CD4-positive, alpha-beta T cell treated with Interleukin-15 for 4 hours (primary cell): ENCODE data around the gene CMTR2.
A peak's percentile ranks its signal among the peaks of the same experiment; 100 is the strongest.
"Not testable (repeated sequence)": the region's sequence is repeated elsewhere in the genome, so short reads cannot be mapped to it uniquely, and the experiment has no call there.

Experiments
- DNase-seq: peaks from one replicate; pipeline ENCODE4 v3.0.0-alpha.2; 2020; ENCODE audit warnings: low spot score

CMTR2 gene

GRCh38 chr16:71288890-71289731 lies at the start of gene CMTR2:
CMTR2 (minus strand) TSS chr16:71289402; CDS start chr16:71285920, 3,482 bp downstream.
- peak; percentile 88 for DNase-seq

- no peak for DNase-seq
Observed at GRCh38 chr16:71338632-71339031, 49.4 kb upstream of the CMTR2 start.

- no peak for DNase-seq
Observed at GRCh38 chr16:71338193-71338592, 49.0 kb upstream of the CMTR2 start.

GRCh38 chr16:71337631-71338030 lies 48.4 kb upstream of the CMTR2 start:
- no peak for DNase-seq

GRCh38 chr16:71328151-71328550 lies 38.9 kb upstream of the CMTR2 start:
- no peak for DNase-seq

- no peak for DNase-seq
Observed at GRCh38 chr16:71327720-71328119, 38.5 kb upstream of the CMTR2 start.

- no peak for DNase-seq
Observed at GRCh38 chr16:71319999-71320398, 30.8 kb upstream of the CMTR2 start.

GRCh38 chr16:71315269-71315668 lies 26.1 kb upstream of the CMTR2 start:
- DNase-seq, result no peak

GRCh38 chr16:71313591-71313990 lies 24.4 kb upstream of the CMTR2 start:
- DNase-seq, result not testable (repeated sequence)

GRCh38 chr16:71311553-71312158 lies 22.5 kb upstream of the CMTR2 start:
- DNase-seq, result peak; percentile 18

- no peak for DNase-seq
Observed at GRCh38 chr16:71303938-71304337, 14.7 kb upstream of the CMTR2 start.

- DNase-seq, result no peak
Observed at GRCh38 chr16:71297341-71297634, 8.1 kb upstream of the CMTR2 start.

GRCh38 chr16:71296584-71297340 lies 7.6 kb upstream of the CMTR2 start:
- no peak for DNase-seq

GRCh38 chr16:71295950-71296349 lies 6.7 kb upstream of the CMTR2 start:
- no peak for DNase-seq

- no peak for DNase-seq
Observed at GRCh38 chr16:71293919-71294318, 4.7 kb upstream of the CMTR2 start.

GRCh38 chr16:71292095-71292494 lies 2.9 kb upstream of the CMTR2 start:
- DNase-seq, result not testable (repeated sequence)

- DNase-seq, result no peak
Observed at GRCh38 chr16:71289732-71290062, 495 bp upstream of the CMTR2 start.

GRCh38 chr16:71288570-71288889 lies 672 bp downstream of the CMTR2 start:
- no peak for DNase-seq

- DNase-seq, result no peak
Observed at GRCh38 chr16:71287911-71288310, 1.3 kb downstream of the CMTR2 start.

GRCh38 chr16:71287454-71287853 lies 1.7 kb downstream of the CMTR2 start:
- no peak for DNase-seq

GRCh38 chr16:71283612-71284011 lies 5.6 kb downstream of the CMTR2 start:
- DNase-seq, result no peak

GRCh38 chr16:71282943-71283342 lies 6.3 kb downstream of the CMTR2 start:
- DNase-seq, result no peak

- DNase-seq, result no peak
Observed at GRCh38 chr16:71276589-71277334, 12.4 kb downstream of the CMTR2 start.
